Measurements from ENCODE around the gene RBM4B. TPM values are rescaled to one million over a fixed set of nuclear protein-coding genes. Genes with fewer than 3 reads are reported as not detected.

RBM4B gene
- total and polyA plus RNA-seq, 2 of the 13 experiments (the other 11 are each of a cell fraction or from before 2014, with no cell fraction given), result 25.8 to 32.4 TPM

GRCh38 chr11:66677599-66678375, at the start of gene RBM4B (continued):
- TF ChIP-seq, protein P1, sequence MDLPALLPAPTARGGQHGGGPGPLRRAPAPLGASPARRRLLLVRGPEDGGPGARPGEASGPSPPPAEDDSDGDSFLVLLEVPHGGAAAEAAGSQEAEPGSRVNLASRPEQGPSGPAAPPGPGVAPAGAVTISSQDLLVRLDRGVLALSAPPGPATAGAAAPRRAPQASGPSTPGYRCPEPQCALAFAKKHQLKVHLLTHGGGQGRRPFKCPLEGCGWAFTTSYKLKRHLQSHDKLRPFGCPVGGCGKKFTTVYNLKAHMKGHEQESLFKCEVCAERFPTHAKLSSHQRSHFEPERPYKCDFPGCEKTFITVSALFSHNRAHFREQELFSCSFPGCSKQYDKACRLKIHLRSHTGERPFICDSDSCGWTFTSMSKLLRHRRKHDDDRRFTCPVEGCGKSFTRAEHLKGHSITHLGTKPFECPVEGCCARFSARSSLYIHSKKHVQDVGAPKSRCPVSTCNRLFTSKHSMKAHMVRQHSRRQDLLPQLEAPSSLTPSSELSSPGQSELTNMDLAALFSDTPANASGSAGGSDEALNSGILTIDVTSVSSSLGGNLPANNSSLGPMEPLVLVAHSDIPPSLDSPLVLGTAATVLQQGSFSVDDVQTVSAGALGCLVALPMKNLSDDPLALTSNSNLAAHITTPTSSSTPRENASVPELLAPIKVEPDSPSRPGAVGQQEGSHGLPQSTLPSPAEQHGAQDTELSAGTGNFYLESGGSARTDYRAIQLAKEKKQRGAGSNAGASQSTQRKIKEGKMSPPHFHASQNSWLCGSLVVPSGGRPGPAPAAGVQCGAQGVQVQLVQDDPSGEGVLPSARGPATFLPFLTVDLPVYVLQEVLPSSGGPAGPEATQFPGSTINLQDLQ (CRISPR knock-in tag; IDR thresholded peaks at IDR 0.05), result no peak
- TF ChIP-seq ZMYM4 (CRISPR knock-in tag; IDR thresholded peaks at IDR 0.05) (peak; percentile 88), ZBTB44 (CRISPR knock-in tag; IDR thresholded peaks at IDR 0.05) (no peak), KAT2B (IDR thresholded peaks at IDR 0.05; ENCODE audit: borderline replicate concordance, low read depth, low read length) (no peak), CREM (IDR thresholded peaks at IDR 0.05) (peak; percentile 69), CREM (CRISPR knock-in tag; IDR thresholded peaks at IDR 0.05) (no peak; the same call in 1 of the 2 replicates), ISL2 (CRISPR knock-in tag; IDR thresholded peaks at IDR 0.05) (peak; percentile 64), PHF20 (CRISPR knock-in tag; IDR thresholded peaks at IDR 0.05) (peak; percentile 75), ZKSCAN8 (CRISPR knock-in tag; IDR thresholded peaks at IDR 0.05; ENCODE audit: borderline replicate concordance) (no peak), KDM5A (IDR thresholded peaks at IDR 0.05; ENCODE audit: borderline replicate concordance, low read length) (peak; percentile 52; the same call in 1 of the 2 replicates), ZNF446 (CRISPR knock-in tag; IDR thresholded peaks at IDR 0.05) (no peak), RELA (CRISPR knock-in tag; IDR thresholded peaks at IDR 0.05) (no peak), ZNF383 (CRISPR knock-in tag; IDR thresholded peaks at IDR 0.05; ENCODE audit: borderline replicate concordance) (no peak), DMAP1 (CRISPR knock-in tag; IDR thresholded peaks at IDR 0.05) (peak; percentile 89; the same call in 1 of the 2 replicates), ZNF629 (CRISPR knock-in tag; conservative IDR thresholded peaks at IDR 0.05) (no peak), SAFB2 (CRISPR knock-in tag; IDR thresholded peaks at IDR 0.05; ENCODE audit: borderline replicate concordance, low read depth) (no peak), HNF4A (CRISPR knock-in tag; IDR thresholded peaks at IDR 0.05) (0 out of 2 replicates have a peak, but pooled peaks have one; percentile 4), ESRRA (CRISPR knock-in tag; IDR thresholded peaks at IDR 0.05; ENCODE audit: low read depth) (0 out of 2 replicates have a peak, but pooled peaks have one; percentile 22), ZNF839 (CRISPR knock-in tag; IDR thresholded peaks at IDR 0.05; ENCODE audit: borderline replicate concordance) (no peak), YY1 (IDR thresholded peaks at IDR 0.05; ENCODE audit: insufficient read depth, insufficient replicate concordance, low read depth, low read length) (peak; percentile 96), CAMTA2 (CRISPR knock-in tag; IDR thresholded peaks at IDR 0.05; ENCODE audit: borderline replicate concordance) (0 out of 2 replicates have a peak, but pooled peaks have one; percentile 30), NAIF1 (CRISPR knock-in tag; IDR thresholded peaks at IDR 0.05; ENCODE audit: borderline replicate concordance) (peak; percentile 53; the same call in 1 of the 2 replicates)
- TF ChIP-seq, protein P2, sequence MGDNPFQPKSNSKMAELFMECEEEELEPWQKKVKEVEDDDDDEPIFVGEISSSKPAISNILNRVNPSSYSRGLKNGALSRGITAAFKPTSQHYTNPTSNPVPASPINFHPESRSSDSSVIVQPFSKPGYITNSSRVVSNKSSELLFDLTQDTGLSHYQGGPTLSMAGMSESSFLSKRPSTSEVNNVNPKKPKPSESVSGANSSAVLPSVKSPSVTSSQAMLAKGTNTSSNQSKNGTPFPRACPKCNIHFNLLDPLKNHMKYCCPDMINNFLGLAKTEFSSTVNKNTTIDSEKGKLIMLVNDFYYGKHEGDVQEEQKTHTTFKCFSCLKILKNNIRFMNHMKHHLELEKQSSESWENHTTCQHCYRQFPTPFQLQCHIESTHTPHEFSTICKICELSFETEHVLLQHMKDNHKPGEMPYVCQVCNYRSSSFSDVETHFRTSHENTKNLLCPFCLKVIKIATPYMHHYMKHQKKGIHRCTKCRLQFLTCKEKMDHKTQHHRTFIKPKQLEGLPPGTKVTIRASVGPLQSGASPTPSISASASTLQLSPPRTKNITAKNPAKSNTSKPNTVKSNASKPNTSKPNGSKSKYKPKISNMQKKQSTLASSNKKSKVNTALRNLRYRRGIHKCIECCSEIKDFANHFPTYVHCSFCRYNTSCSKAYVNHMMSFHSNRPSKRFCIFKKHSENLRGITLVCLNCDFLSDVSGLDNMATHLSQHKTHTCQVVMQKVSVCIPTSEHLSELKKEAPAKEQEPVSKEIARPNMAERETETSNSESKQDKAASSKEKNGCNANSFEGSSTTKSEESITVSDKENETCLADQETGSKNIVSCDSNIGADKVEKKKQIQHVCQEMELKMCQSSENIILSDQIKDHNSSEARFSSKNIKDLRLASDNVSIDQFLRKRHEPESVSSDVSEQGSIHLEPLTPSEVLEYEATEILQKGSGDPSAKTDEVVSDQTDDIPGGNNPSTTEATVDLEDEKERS (CRISPR knock-in tag; IDR thresholded peaks at IDR 0.05), result peak; percentile 66; the same call in 1 of the 2 replicates

Measured in HepG2 (cell line).